ENCODE data around the gene CILP2. TPM values are rescaled to one million over a fixed set of nuclear protein-coding genes. Genes with fewer than 3 reads are reported as not detected.

CILP2 gene
- 0.30 TPM for total RNA-seq
- long read RNA-seq, partial matches to known transcripts = 0 of 1 reads
- long read RNA-seq, other reads (novel, unspliced or antisense) = 1 of 1 reads

DNA sequence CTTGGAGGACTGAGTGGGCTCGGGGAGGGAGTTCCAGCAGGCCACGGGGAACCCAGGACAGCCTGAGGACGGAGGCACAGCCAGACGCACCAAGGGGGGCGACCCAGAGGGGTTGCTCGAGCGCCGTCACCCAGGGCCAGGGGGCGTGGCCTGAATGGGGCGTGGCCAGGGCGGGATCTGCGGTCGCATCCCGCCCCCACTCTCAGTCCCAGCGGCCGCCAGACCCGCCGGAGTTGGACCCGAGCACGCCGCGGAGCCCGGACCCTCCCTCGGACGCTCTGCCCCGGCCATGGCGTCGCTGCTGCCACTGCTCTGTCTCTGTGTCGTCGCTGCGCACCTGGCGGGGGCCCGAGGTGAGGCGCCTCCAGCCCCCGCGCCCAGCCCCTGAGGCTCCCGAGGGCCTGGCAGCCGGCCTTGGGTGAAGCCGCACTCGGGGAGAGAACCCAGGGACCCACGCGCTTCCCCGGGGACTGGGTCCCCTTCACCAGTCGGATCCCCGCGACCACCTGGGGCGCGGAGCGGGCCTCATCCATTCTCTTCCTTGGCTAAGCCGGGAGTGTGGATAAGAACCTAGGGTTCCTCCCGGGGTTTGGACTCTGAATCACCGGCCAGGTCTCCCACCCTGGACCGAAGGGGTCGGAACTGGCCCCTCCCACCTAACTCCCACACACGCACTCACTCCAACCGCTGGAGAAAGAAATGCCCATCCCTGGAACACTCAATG, at the start of gene CILP2:
CILP2 (plus strand) TSS at position 205 of the 724 bp plus-strand sequence; CDS start at position 290, 85 bp downstream.
- peak; percentile 35 for ATAC-seq
- DNase-seq (ENCODE audit: missing footprints) = no peak
- intact Hi-C loops (cut with DNase I) = no loop called here

- intact Hi-C loops (cut with DNase I) = loop anchor here (5.0 kb wide), 1 partner anchor 82 kb away; the partner anchor contains the start of gene GATAD2A
- ATAC-seq (peak; percentile 61), DNase-seq (ENCODE audit: missing footprints) (peak; percentile 90)
Measured at GRCh38 chr19:19488875-19489690, 49.0 kb upstream of the CILP2 start.

GRCh38 chr19:19489804-19490204, 48.3 kb upstream of the CILP2 start:
- no peak for DNase-seq (ENCODE audit: missing footprints)
- no peak for ATAC-seq
- intact Hi-C loops (cut with DNase I) = loop anchor here (1.0 to 5.0 kb wide), 2 partner anchors 83 to 124 kb away; partner anchors contain the start of gene GATAD2A

- DNase-seq (ENCODE audit: missing footprints) (peak; percentile 79), ATAC-seq (peak; percentile 59)
- intact Hi-C loops (cut with DNase I) = loop anchor here (1.0 kb wide), 1 partner anchor 124 kb away; no protein-coding TSS in a partner anchor
Measured at GRCh38 chr19:19490214-19490968, 47.7 kb upstream of the CILP2 start.

- intact Hi-C loops (cut with DNase I) = no loop called here
- ATAC-seq = no peak
- no peak for DNase-seq (ENCODE audit: missing footprints)
Measured at GRCh38 chr19:19491321-19492025, 46.6 kb upstream of the CILP2 start.

GRCh38 chr19:19492026-19492610, 45.9 kb upstream of the CILP2 start:
- no peak for ATAC-seq
- intact Hi-C loops (cut with DNase I) = no loop called here
- no peak for DNase-seq (ENCODE audit: missing footprints)

DNA sequence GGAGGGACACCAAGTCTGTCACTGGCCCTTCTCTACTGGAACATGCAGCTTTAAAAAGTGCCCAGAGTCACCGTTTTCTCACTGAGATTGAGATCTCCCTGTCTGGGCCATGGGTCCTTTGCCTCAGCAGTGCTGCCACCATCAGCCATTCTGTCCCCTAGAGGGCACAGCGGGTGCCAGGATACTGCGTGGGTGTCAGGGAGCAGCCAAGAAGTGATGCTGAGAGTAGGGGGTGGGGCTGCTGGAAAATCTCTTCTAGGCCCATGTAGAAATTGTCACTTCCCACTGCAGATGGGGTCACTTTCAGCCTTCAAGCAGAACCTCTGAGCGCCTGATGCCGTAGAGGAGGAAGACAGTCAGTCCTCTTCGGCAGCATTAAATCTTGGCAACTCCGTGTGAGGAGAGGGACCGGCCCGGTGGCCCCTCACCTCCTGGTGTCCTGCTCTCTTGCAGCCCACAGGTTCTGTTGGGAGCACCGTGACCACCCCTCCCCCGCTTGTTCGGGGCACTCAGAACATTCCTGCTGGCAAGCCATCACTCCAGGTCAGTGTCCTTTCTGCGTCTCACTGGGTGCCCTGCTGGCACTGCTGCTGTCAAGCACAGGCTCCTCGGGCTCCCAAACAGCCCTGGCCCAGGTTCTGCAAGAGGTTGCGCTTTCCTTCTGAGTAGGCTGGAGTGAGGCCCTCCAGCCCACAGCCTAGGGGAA, 44.1 kb upstream of the CILP2 start:
- intact Hi-C loops (cut with DNase I) = no loop called here
- no peak for ATAC-seq
- no peak for DNase-seq (ENCODE audit: missing footprints)

DNA sequence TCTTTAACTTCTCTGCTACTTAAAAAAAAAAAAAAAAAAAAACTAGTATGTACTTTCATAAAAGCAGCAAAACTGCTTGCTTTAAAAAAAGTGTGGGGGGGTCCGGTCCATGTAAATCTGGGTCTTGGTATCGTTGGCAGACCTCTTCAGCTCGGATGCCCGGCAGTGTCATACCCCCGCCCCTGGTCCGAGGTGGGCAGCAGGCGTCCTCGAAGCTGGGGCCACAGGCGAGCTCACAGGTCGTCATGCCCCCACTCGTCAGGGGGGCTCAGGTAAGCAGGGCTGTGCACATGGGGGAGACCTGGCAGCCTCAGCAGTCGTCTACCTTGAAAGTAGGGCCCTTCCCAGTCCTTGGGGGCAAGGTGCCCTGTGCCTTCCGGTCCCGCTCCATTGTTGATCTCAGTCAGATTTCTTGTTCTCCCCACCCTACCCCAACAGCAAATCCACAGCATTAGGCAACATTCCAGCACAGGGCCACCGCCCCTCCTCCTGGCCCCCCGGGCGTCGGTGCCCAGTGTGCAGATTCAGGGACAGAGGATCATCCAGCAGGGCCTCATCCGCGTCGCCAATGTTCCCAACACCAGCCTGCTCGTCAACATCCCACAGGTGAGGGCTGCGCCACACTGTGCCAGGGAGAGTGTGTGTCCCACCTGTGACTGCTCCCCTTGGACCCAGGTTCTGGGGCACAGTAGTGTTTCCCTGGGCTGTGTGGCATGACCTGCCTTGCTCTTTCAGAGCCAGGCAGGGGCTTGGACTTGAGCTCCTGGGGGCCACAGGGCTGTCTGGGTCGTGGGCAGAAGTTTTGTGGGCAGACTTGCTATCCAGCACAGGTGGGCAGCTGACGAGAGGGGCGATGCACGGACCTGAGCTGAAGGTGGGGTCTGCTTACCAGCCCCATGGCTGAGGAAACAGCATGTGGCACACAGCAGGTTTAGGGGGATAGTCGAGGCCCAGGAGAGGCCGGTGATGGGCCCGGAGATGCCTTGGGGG, 42.2 kb upstream of the CILP2 start:
- ATAC-seq (no peak), DNase-seq (ENCODE audit: missing footprints) (no peak)
- intact Hi-C loops (cut with DNase I) = no loop called here

DNA sequence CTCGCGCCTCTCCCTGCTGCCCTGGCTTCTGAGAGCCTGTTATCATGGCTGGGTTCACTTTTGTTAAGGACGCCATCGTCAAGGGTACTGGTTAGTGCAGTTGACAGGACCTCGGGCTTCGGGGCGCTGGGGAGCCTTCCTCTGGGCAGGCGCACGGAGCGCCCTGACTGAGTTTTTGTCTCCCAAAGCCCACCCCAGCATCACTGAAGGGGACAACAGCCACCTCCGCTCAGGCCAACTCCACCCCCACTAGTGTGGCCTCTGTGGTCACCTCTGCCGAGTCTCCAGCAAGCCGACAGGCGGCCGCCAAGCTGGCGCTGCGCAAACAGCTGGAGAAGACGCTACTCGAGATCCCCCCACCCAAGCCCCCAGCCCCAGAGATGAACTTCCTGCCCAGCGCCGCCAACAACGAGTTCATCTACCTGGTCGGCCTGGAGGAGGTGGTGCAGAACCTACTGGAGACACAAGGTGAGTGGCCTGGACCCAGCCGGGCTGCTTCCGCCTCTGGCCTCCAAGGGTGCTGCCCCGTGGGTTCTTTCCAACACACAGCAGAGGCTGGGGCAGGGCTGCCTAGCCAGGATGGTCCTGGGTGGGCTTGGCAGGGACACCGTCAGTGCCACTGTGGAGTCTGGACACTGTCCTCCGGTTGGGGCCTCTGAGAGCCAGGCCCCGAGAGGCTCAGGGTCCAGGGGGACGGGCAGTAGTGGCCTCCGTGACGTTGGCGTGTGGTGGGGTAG, 39.6 kb upstream of the CILP2 start:
- DNase-seq (ENCODE audit: missing footprints) (no peak), ATAC-seq (no peak)
- intact Hi-C loops (cut with DNase I) = no loop called here

- ATAC-seq = no peak
- intact Hi-C loops (cut with DNase I) = no loop called here
- no peak for DNase-seq (ENCODE audit: missing footprints)
Measured at GRCh38 chr19:19499272-19499995, 38.6 kb upstream of the CILP2 start.

DNA sequence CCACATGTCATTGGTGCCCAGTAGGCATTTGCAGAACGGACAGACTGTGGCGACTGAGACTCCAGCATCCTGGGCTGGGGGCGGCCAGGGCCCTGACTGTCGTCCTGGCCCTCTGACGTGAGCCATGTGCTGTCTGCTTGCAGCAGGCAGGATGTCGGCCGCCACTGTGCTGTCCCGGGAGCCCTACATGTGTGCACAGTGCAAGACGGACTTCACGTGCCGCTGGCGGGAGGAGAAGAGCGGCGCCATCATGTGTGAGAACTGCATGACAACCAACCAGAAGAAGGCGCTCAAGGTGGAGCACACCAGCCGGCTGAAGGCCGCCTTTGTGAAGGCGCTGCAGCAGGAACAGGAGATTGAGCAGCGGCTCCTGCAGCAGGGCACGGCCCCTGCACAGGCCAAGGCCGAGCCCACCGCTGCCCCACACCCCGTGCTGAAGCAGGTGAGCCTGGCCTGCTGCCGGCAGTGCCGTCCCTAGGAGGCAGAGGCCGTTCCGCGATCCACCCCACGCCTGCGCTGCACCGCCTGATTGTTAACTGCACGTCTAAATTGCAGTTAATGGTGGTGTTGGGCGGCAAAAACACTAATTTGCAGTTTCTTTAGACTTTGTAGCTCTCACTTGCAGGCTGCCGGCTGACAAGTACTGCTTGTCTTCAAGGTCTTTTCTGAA, 37.0 kb upstream of the CILP2 start:
- DNase-seq (ENCODE audit: missing footprints) = no peak
- intact Hi-C loops (cut with DNase I) = no loop called here
- no peak for ATAC-seq

DNA sequence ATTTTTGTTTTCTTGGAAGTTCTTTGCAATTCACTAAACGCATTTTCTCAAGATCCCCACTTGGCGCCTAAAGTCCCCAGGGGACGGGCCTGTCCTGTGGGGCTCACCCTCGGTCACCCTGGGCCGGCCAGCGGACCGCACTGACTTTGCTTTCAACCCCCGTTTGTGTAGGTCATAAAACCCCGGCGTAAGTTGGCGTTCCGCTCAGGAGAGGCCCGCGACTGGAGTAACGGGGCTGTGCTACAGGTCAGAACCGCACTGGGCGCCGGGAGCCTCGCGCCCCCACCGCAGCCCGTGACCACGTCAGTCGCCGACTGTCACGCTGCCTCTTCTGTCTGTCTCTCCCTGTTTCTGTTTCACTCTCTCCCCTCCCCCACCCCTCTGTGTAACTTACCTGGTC, 36.3 kb upstream of the CILP2 start:
- intact Hi-C loops (cut with DNase I) = no loop called here
- no peak for ATAC-seq
- DNase-seq (ENCODE audit: missing footprints) = no peak

GRCh38 chr19:19502281-19502680, 35.8 kb upstream of the CILP2 start:
- DNase-seq (ENCODE audit: missing footprints) (no peak), ATAC-seq (no peak)
- intact Hi-C loops (cut with DNase I) = no loop called here

DNA sequence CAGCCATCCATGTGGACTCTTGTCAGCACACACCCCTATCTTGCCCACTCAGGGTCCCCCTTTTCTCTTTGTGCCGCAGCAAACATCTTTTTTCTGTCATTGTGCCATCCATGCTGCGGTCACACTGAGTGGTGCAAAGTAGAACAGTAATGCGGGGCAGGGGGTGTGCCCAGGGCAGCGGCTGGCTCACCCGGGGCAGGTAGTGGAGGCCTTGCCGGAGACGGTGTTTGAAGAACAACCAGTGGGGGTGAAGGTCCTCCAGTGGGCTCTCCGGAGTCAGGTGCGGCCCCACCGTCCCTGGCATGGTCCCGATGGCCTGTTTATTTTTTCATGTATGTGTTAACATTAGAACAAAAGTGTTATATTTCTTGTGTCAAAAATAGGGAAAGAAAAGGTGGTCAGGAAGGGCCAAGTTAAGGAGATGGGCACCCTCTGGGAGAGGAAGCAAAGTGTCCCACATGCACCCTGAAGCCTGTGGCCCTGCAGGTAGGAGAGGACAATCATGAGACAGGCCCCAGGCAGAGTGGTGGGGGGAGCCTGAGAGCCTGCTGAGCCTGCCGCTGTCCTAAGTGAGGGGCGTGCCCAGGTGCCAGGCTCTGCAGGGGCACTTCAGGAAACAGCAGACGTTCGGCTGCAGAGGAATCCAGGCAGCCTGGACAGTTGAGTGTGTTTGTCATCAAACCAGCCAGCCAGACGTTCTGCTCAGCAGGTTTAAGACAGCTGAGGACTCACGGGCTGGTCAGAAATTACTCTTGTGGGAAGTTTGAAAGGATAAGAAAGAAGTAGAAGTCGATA, 35.1 kb upstream of the CILP2 start:
- intact Hi-C loops (cut with DNase I) = no loop called here
- DNase-seq (ENCODE audit: missing footprints) = no peak
- no peak for ATAC-seq

All from Right ventricle myocardium inferior (tissue), 1 donor.